NCI-H1048 (cell line): ENCODE data around the gene BLOC1S6.

Source experiments
- DNase-seq: peaks from one replicate; lab custom pipeline; 2025; lab: John Stamatoyannopoulos, UW

The BLOC1S6 gene

GRCh38 chr15:45587095-45587862, at the start of gene BLOC1S6:
BLOC1S6 (plus strand) TSS chr15:45587379; CDS start chr15:45587444, 65 bp downstream.
- peak; percentile 77 for DNase-seq

- no peak for DNase-seq
Measured at GRCh38 chr15:45539680-45540079, 47.5 kb upstream of the BLOC1S6 start.

- DNase-seq = no peak
Measured at GRCh38 chr15:45540531-45540930, 46.6 kb upstream of the BLOC1S6 start.

- DNase-seq = no peak
Measured at GRCh38 chr15:45543051-45543450, 44.1 kb upstream of the BLOC1S6 start.

GRCh38 chr15:45544266-45545023, 42.7 kb upstream of the BLOC1S6 start:
- no peak for DNase-seq

GRCh38 chr15:45546789-45547188, 40.4 kb upstream of the BLOC1S6 start:
- DNase-seq = no peak

- DNase-seq = peak; percentile 79
Measured at GRCh38 chr15:45548753-45549520, 38.2 kb upstream of the BLOC1S6 start.

- DNase-seq = no peak
Measured at GRCh38 chr15:45549541-45550220, 37.5 kb upstream of the BLOC1S6 start.

GRCh38 chr15:45550436-45550835, 36.7 kb upstream of the BLOC1S6 start:
- DNase-seq = no peak

- no peak for DNase-seq
Measured at GRCh38 chr15:45551676-45552075, 35.5 kb upstream of the BLOC1S6 start.

- DNase-seq = no peak
Measured at GRCh38 chr15:45555934-45556608, 31.1 kb upstream of the BLOC1S6 start.

- DNase-seq = no peak
Measured at GRCh38 chr15:45572617-45573016, 14.6 kb upstream of the BLOC1S6 start.

GRCh38 chr15:45573961-45574629, 13.1 kb upstream of the BLOC1S6 start:
- DNase-seq = no peak

- no peak for DNase-seq
Measured at GRCh38 chr15:45581919-45582318, 5.3 kb upstream of the BLOC1S6 start.

- no peak for DNase-seq
Measured at GRCh38 chr15:45583731-45584639, 3.2 kb upstream of the BLOC1S6 start.

GRCh38 chr15:45585069-45585791, 1.9 kb upstream of the BLOC1S6 start:
- DNase-seq = no peak

GRCh38 chr15:45586125-45586524, 1.1 kb upstream of the BLOC1S6 start:
- DNase-seq = no peak

- no peak for DNase-seq
Measured at GRCh38 chr15:45586601-45587094, 531 bp upstream of the BLOC1S6 start.

GRCh38 chr15:45587863-45588170, 638 bp downstream of the BLOC1S6 start:
- DNase-seq = no peak
